WTC11 (cell line): ENCODE data around the gene CD82. TPM values are rescaled to one million over a fixed set of nuclear protein-coding genes. Genes with fewer than 3 reads are reported as not detected.

Experiments
- ATAC-seq: fragments of 200-7000 bp; cut with Tn5 transposase; 2 replicates; pipeline ENCODE4 v1.10.0; 2021; ENCODE audit warnings: mild to moderate bottlenecking, moderate library complexity
- CTCF ChIA-PET: fragments of 300-600 bp; sonication (Branson Sonifier 250); formaldehyde crosslinking; loops from one replicate; lab custom pipeline; 2021; ENCODE audit warnings: antibody characterized with exemption; lab: Charles Lee
- POLR2A ChIA-PET: fragments of 350-600 bp; sonication (Branson Sonifier 250); formaldehyde crosslinking; loops from one replicate; lab custom pipeline; 2021; ENCODE audit warnings: antibody characterized with exemption; lab: Charles Lee
- DNase-seq: peaks from one replicate; pipeline ENCODE4 v3.0.0; 2021; ENCODE audit warnings: low spot score
- H3K27ac Mint-ChIP-seq: 2 replicates; pipeline ENCODE4 v1.8.0; 2021; ENCODE audit warnings: mixed read lengths
- H3K27me3 Mint-ChIP-seq: 2 replicates; pipeline ENCODE4 v1.8.0; 2021; ENCODE audit warnings: low read depth, mild to moderate bottlenecking, moderate library complexity, mixed read lengths
- H3K36me3 Mint-ChIP-seq: 2 replicates; pipeline ENCODE4 v1.8.0; 2021; ENCODE audit warnings: mixed read lengths
- H3K4me1 Mint-ChIP-seq: 2 replicates; pipeline ENCODE4 v1.8.0; 2022; ENCODE audit warnings: mixed read lengths
- H3K4me3 Mint-ChIP-seq: 2 replicates; pipeline ENCODE4 v1.8.0; 2021; ENCODE audit warnings: mild to moderate bottlenecking, moderate library complexity, mixed read lengths
- H3K9me3 Mint-ChIP-seq: 2 replicates; pipeline ENCODE4 v1.8.0; 2021; ENCODE audit warnings: mixed read lengths
- AFF4 ChIP-seq: sonication (generic); formaldehyde crosslinking; IDR thresholded peaks from 2 replicates; pipeline ENCODE4 v1.8.1; 2023; ENCODE audit warnings: mild to moderate bottlenecking, missing genetic modification reagents, borderline replicate concordance
- AR ChIP-seq: fragments of 250-450 bp; sonication (Bioruptor Pico); IDR thresholded peaks from 2 replicates; pipeline ENCODE4 v1.9.0; 2021; ENCODE audit warnings: mild to moderate bottlenecking
- CTCF ChIP-seq: fragments of 200-600 bp; IDR thresholded peaks from 2 replicates; pipeline ENCODE4 v1.8.0; 2022; ENCODE audit warnings: antibody characterized with exemption
- GTF2I ChIP-seq: fragments of 250-450 bp; sonication (Bioruptor Pico); conservative IDR thresholded peaks from 2 replicates; pipeline ENCODE4 v1.4.0; 2021; ENCODE audit warnings: mild to moderate bottlenecking
- NFE2L1 ChIP-seq: sonication (generic); formaldehyde crosslinking; IDR thresholded peaks from 2 replicates; pipeline ENCODE4 v1.8.1; 2023; ENCODE audit warnings: missing genetic modification reagents
- RELA ChIP-seq: sonication (generic); formaldehyde crosslinking; IDR thresholded peaks from 2 replicates; pipeline ENCODE4 v1.8.1; 2022; ENCODE audit warnings: missing genetic modification reagents, mild to moderate bottlenecking, borderline replicate concordance
- SOX15 ChIP-seq: fragments of 250-450 bp; sonication (Bioruptor Pico); IDR thresholded peaks from 2 replicates; pipeline ENCODE4 v1.9.0; 2021; ENCODE audit warnings: mild to moderate bottlenecking
- SP1 ChIP-seq: sonication (generic); formaldehyde crosslinking; conservative IDR thresholded peaks from 2 replicates; pipeline ENCODE4 v1.8.1; 2022; ENCODE audit warnings: missing genetic modification reagents
- TEAD1 ChIP-seq: sonication (generic); formaldehyde crosslinking; IDR thresholded peaks from 2 replicates; pipeline ENCODE4 v1.8.0; 2022; ENCODE audit warnings: mild to moderate bottlenecking, missing genetic modification reagents
- USF1 ChIP-seq: sonication (generic); formaldehyde crosslinking; IDR thresholded peaks from 2 replicates; pipeline ENCODE4 v1.8.0; 2022; ENCODE audit warnings: mild to moderate bottlenecking, missing genetic modification reagents
- USF2 ChIP-seq: sonication (generic); formaldehyde crosslinking; IDR thresholded peaks from 2 replicates; pipeline ENCODE4 v1.8.1; 2023; ENCODE audit warnings: mild to moderate bottlenecking, missing genetic modification reagents, moderate library complexity
- ZNF281 ChIP-seq: sonication (generic); formaldehyde crosslinking; IDR thresholded peaks from 2 replicates; pipeline ENCODE4 v1.8.0; 2023; ENCODE audit warnings: mild to moderate bottlenecking, missing genetic modification reagents
- ZNF416 ChIP-seq: fragments of 250-450 bp; sonication (Bioruptor Pico); IDR thresholded peaks from 2 replicates; pipeline ENCODE4 v1.9.0; 2021; ENCODE audit warnings: mild to moderate bottlenecking, inconsistent platforms
- total RNA-seq: library from RNA; stranded (reverse); gene quantifications from 3 replicates; pipeline ENCODE4 v1.2.3, GENCODE V29; 2021

The CD82 gene
- total RNA-seq, 1 experiment from 2014 or later: 15.5 TPM

GRCh38 chr11:44621140-44621681, 55.7 kb downstream of the CD82 start:
- ChIA-PET POLR2A (no interaction called here), CTCF (interaction anchor here (0.7 to 5.4 kb wide), 34 partner anchors 9 to 315 kb away, joined by 3 to 72 read pairs (median 5); partner anchors contain the start of gene TSPAN18)
- Mint-ChIP-seq H3K4me1 (peaks cover 35% of the 10 kb centered on the region; the same call in 1 of the 2 replicates), H3K27ac (no peak overlapping the region)
- peak; percentile 91 for DNase-seq
- peak; percentile 75 for ATAC-seq
- TF ChIP-seq USF1 (CRISPR knock-in tag) (peak; percentile 71; the same call in 1 of the 2 replicates), GTF2I (CRISPR knock-in tag) (no peak), SP1 (CRISPR knock-in tag) (peak; percentile 62), CTCF (peak; percentile 99), USF2 (CRISPR knock-in tag) (peak; percentile 78)
- TF ChIP-seq, all 79 proteins: peak for 4
- peak overlapping the region; percentile 65 for H3K4me3 Mint-ChIP-seq
- no peaks in the 10 kb centered on the region for H3K36me3 Mint-ChIP-seq
- H3K9me3 Mint-ChIP-seq: peaks cover 3% of the 10 kb centered on the region
- H3K27me3 Mint-ChIP-seq: peaks cover 16% of the 10 kb centered on the region

- H3K4me1 Mint-ChIP-seq: peaks cover 29% of the 10 kb centered on the region; the same call in 1 of the 2 replicates
- ChIA-PET POLR2A (interaction anchor here (1.0 kb wide), 1 partner anchor 104 kb away, joined by 3 read pairs; no protein-coding TSS in a partner anchor), CTCF (interaction anchor here (0.7 to 5.4 kb wide), 35 partner anchors 10 to 315 kb away, joined by 3 to 72 read pairs (median 5); partner anchors contain the start of gene TSPAN18)
- peak overlapping the region; percentile 65; the same call in 1 of the 2 replicates for H3K4me3 Mint-ChIP-seq
- DNase-seq (no peak), ATAC-seq (no peak)
- peaks cover 16% of the 10 kb centered on the region for H3K27me3 Mint-ChIP-seq
- no peaks in the 10 kb centered on the region for H3K36me3 Mint-ChIP-seq
- H3K9me3 Mint-ChIP-seq: peaks cover 9% of the 10 kb centered on the region
- no peak overlapping the region for H3K27ac Mint-ChIP-seq
- TF ChIP-seq SOX15 (CRISPR knock-in tag) (no peak), AFF4 (CRISPR knock-in tag) (no peak), ZNF416 (no peak), ZNF281 (CRISPR knock-in tag) (no peak), NFE2L1 (no peak), USF2 (CRISPR knock-in tag) (no peak), AR (no peak), TEAD1 (no peak), CTCF (no peak), RELA (no peak)
Observed at GRCh38 chr11:44621784-44622183, 56.3 kb downstream of the CD82 start.
